GM18507 (cell line): ENCODE data around the gene TRAK1.

ENCODE experiments used
- DNase-seq: peaks from one replicate; pipeline ENCODE4 v3.0.0; 2011; ENCODE audit warnings: low read depth; ENCODE audit not compliant: insufficient read length; ENCODE audit errors: extremely low spot score
- FAIRE-seq: peaks from 2 replicates; lab custom pipeline; 2011; peaks lifted over from hg19 to GRCh38; lab: Jason Lieb, UNC

TRAK1 gene

GRCh38 chr3:42166662-42167300, 75.6 kb downstream of the TRAK1 start:
- FAIRE-seq (no peak), DNase-seq (no peak)

GRCh38 chr3:42169579-42170120, 78.5 kb downstream of the TRAK1 start:
- no peak for FAIRE-seq
- no peak for DNase-seq

GRCh38 chr3:42172047-42172654, 81.0 kb downstream of the TRAK1 start:
- no peak for FAIRE-seq
- no peak for DNase-seq

GRCh38 chr3:42173307-42173706, 82.2 kb downstream of the TRAK1 start:
- FAIRE-seq: no peak

GRCh38 chr3:42174679-42175385, 83.7 kb downstream of the TRAK1 start:
- FAIRE-seq (no peak), DNase-seq (no peak)

More at GRCh38 chr3:42173307-42173706, 82.2 kb downstream of the TRAK1 start:
- DNase-seq: no peak

GRCh38 chr3:42175386-42176240, 84.5 kb downstream of the TRAK1 start:
- FAIRE-seq (no peak), DNase-seq (no peak)

GRCh38 chr3:42176242-42177034, 85.3 kb downstream of the TRAK1 start:
- no peak for FAIRE-seq
- no peak for DNase-seq

GRCh38 chr3:42177068-42177800, 86.1 kb downstream of the TRAK1 start:
- FAIRE-seq: no peak
- no peak for DNase-seq

GRCh38 chr3:42177801-42178150, 86.6 kb downstream of the TRAK1 start:
- FAIRE-seq (no peak), DNase-seq (no peak)

GRCh38 chr3:42179110-42179725, 88.1 kb downstream of the TRAK1 start:
- no peak for DNase-seq
- no peak for FAIRE-seq

- no peak for DNase-seq
Measured at GRCh38 chr3:42180901-42181300, 89.7 kb downstream of the TRAK1 start.

GRCh38 chr3:42182555-42182954, 91.4 kb downstream of the TRAK1 start:
- FAIRE-seq (no peak), DNase-seq (no peak)

More at GRCh38 chr3:42180901-42181300, 89.7 kb downstream of the TRAK1 start:
- no peak for FAIRE-seq

- no peak for FAIRE-seq
- no peak for DNase-seq
Measured at GRCh38 chr3:42183991-42184632, 93.0 kb downstream of the TRAK1 start.

- DNase-seq: no peak
- FAIRE-seq: no peak
Measured at GRCh38 chr3:42184651-42185443, 93.7 kb downstream of the TRAK1 start.

- no peak for FAIRE-seq
Measured at GRCh38 chr3:42187936-42188335, 96.8 kb downstream of the TRAK1 start.

GRCh38 chr3:42188376-42188775, 97.2 kb downstream of the TRAK1 start:
- no peak for FAIRE-seq

More at GRCh38 chr3:42187936-42188335, 96.8 kb downstream of the TRAK1 start:
- no peak for DNase-seq

GRCh38 chr3:42189001-42189460, 97.9 kb downstream of the TRAK1 start:
- DNase-seq (no peak), FAIRE-seq (no peak)

More at GRCh38 chr3:42188376-42188775, 97.2 kb downstream of the TRAK1 start:
- DNase-seq: no peak
